ENCODE measurements around the gene PIK3C2A.

GRCh38 chr11:17217401-17217800 lies 9.6 kb upstream of the PIK3C2A start:
- no peak for TF ChIP-seq CTCF (IDR thresholded peaks at IDR 0.05)
- TF ChIP-seq POLR2A (IDR thresholded peaks at IDR 0.05): no peak

Measured in esophagus squamous epithelium (tissue), 4 donors.